ENCODE results near the gene VTI1A. TPM values are rescaled to one million over a fixed set of nuclear protein-coding genes. Genes with fewer than 3 reads are reported as not detected.

VTI1A gene
- total and polyA plus RNA-seq, 2 of the 4 experiments (the other 2 are of a cell fraction), result 9.7 to 24.9 TPM

DNA sequence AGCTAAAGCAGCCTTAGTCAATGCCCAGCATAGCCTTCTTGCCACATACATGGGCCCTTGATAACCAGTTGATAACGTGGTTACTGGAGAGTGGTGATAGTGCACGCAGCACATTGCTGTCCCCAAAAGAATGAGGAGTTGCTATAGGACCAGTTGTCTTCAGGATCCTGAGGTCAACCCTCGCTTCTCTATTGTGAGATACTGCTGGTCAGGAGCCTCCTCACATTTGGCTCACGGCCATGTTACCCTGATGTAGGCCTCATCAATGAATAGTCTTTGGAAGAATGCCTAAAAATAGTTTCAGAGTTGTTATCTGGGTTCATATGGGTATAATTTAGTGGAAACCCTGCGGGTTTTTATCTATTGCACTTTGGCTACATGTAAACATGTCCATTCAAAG lies 230.7 kb downstream of the VTI1A start:
- H3K36me3 ChIP-seq (ENCODE audit: control insufficient read depth, insufficient read depth, low read length), result peaks cover 2% of the 10 kb centered on the region; the same call in 1 of the 2 replicates
- H4K8ac ChIP-seq (ENCODE audit: low read depth in 2 of 2, low read length in 2 of 2), result no peak overlapping the region
- ATAC-seq (ENCODE audit: low read depth) (no peak), DNase-seq (no peak)
- H4K91ac ChIP-seq (ENCODE audit: insufficient read depth, low read depth, low read length), result no peak overlapping the region
- H3K23ac ChIP-seq (ENCODE audit: low read depth, low read length), result no peak overlapping the region
- H2AFZ ChIP-seq (replicated peaks; ENCODE audit: low read length, poor library complexity), result no peak overlapping the region
- no peaks in the 10 kb centered on the region for H3K27me3 ChIP-seq (ENCODE audit: control insufficient read depth, insufficient read depth, low read length)
- no peak overlapping the region for H3K14ac ChIP-seq (replicated peaks; ENCODE audit: low read depth, low read length)
- dilution Hi-C loops (cut with HindIII; ENCODE audit: low sequenced_read_pairs, unreplicated experiment), result no loop called here
- H3K4ac ChIP-seq (ENCODE audit: low read depth, low read length), result no peak overlapping the region
- H3K27ac ChIP-seq (ENCODE audit: insufficient read depth, low read length), result no peak overlapping the region
- intact Hi-C loops (cut with micrococcal nuclease), result no loop called here
- TF ChIP-seq FOS (IDR thresholded peaks at IDR 0.05; ENCODE audit: low read depth, low read length) (no peak), RCOR1 (IDR thresholded peaks at IDR 0.05; ENCODE audit: insufficient replicate concordance, low read length) (no peak), CHD1 (IDR thresholded peaks at IDR 0.05; ENCODE audit: low read depth, low read length) (no peak), RAD21 (IDR thresholded peaks at IDR 0.05; ENCODE audit: low read length) (no peak), SMC3 (IDR thresholded peaks at IDR 0.05; ENCODE audit: low read depth, low read length) (no peak), USF2 (IDR thresholded peaks at IDR 0.05; ENCODE audit: low read depth, low read length) (no peak), MAZ (IDR thresholded peaks at IDR 0.05; ENCODE audit: borderline replicate concordance, low read depth, low read length) (no peak), BHLHE40 (IDR thresholded peaks at IDR 0.05; ENCODE audit: low read depth, low read length) (no peak), ELK1 (IDR thresholded peaks at IDR 0.05; ENCODE audit: borderline replicate concordance, low read depth, low read length) (no peak), RFX5 (IDR thresholded peaks at IDR 0.05; ENCODE audit: low read depth, low read length) (no peak), CEBPB (IDR thresholded peaks at IDR 0.05; ENCODE audit: low read depth, low read length) (no peak), POLR2A (IDR thresholded peaks at IDR 0.05; ENCODE audit: low read depth, low read length) (no peak), NFE2L2 (IDR thresholded peaks at IDR 0.05; ENCODE audit: low read depth, low read length) (no peak)
- TF ChIP-seq, protein P1, sequence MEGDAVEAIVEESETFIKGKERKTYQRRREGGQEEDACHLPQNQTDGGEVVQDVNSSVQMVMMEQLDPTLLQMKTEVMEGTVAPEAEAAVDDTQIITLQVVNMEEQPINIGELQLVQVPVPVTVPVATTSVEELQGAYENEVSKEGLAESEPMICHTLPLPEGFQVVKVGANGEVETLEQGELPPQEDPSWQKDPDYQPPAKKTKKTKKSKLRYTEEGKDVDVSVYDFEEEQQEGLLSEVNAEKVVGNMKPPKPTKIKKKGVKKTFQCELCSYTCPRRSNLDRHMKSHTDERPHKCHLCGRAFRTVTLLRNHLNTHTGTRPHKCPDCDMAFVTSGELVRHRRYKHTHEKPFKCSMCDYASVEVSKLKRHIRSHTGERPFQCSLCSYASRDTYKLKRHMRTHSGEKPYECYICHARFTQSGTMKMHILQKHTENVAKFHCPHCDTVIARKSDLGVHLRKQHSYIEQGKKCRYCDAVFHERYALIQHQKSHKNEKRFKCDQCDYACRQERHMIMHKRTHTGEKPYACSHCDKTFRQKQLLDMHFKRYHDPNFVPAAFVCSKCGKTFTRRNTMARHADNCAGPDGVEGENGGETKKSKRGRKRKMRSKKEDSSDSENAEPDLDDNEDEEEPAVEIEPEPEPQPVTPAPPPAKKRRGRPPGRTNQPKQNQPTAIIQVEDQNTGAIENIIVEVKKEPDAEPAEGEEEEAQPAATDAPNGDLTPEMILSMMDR (conservative IDR thresholded peaks at IDR 0.05; ENCODE audit: low read depth, low read length), result no peak
- no peak overlapping the region for H2AK5ac ChIP-seq (ENCODE audit: low read depth, low read length)
- no TSS peak for BruUV-seq (replicated peaks)
- H4K5ac ChIP-seq (ENCODE audit: low read depth, low read length), result no peak overlapping the region; the same call in 1 of the 2 replicates
- no peaks in the 10 kb centered on the region for H3K9me3 ChIP-seq (ENCODE audit: control insufficient read depth, insufficient read depth, low read length)
- no peak overlapping the region for H2BK20ac ChIP-seq (ENCODE audit: low read depth, low read length)
- no peak overlapping the region for H3K9ac ChIP-seq (ENCODE audit: low read depth, low read length)
- H3K4me1 ChIP-seq (ENCODE audit: control insufficient read depth, insufficient read depth, low read length), result peaks cover 4% of the 10 kb centered on the region; the same call in 1 of the 2 replicates
- in situ Hi-C loops (cut with MboI; ENCODE audit: low sequenced_read_pairs), result no loop called here
- no peak overlapping the region for H3K56ac ChIP-seq (ENCODE audit: extremely low read depth, insufficient read depth, low read length)
- ChIA-PET CTCF (no interaction called here), POLR2A (ENCODE audit: unreplicated experiment) (no interaction called here)
- no CpG with 5 or more reads among the region's 5 CpGs for WGBS, 2 experiments (ENCODE audit: extremely low coverage in 2 of 2, insufficient read length in 1 of 2)
- no peak overlapping the region for H3K18ac ChIP-seq (ENCODE audit: low read depth, low read length)
- H3K9me1 ChIP-seq (ENCODE audit: insufficient read depth, low read length), result no peaks in the 10 kb centered on the region
- no peak overlapping the region for H3K4me3 ChIP-seq (ENCODE audit: insufficient read depth, low read depth, low read length)
- no peak overlapping the region for H2BK5ac ChIP-seq (ENCODE audit: low read depth, low read length, poor library complexity, severe bottlenecking)
- no peak overlapping the region for H2BK120ac ChIP-seq (ENCODE audit: low read depth, low read length)
- no peaks in the 10 kb centered on the region for H3K79me1 ChIP-seq (ENCODE audit: low read depth in 1 of 2, low read length in 2 of 2)
- H2BK15ac ChIP-seq (ENCODE audit: low read depth, low read length), result no peak overlapping the region
- H4K20me1 ChIP-seq (ENCODE audit: insufficient read depth, low read length), result no peaks in the 10 kb centered on the region
- H2AK9ac ChIP-seq (replicated peaks; ENCODE audit: low read depth, low read length, poor library complexity), result no peak overlapping the region
- H3K4me2 ChIP-seq (ENCODE audit: low read depth, low read length), result no peak overlapping the region

Measured in IMR-90 (cell line).